K562 (cell line): ENCODE results near the gene EDEM2.

Source experiments
- CTCF ChIP-seq, 3 experiments: IDR thresholded peaks in 2 of 3; conservative IDR thresholded peaks in 1 of 3; 2 replicates each; pipeline ENCODE4 v1.5.1; 2011 to 2012; ENCODE audit warnings: low read length in 3 of 3, mild to moderate bottlenecking in 3 of 3, control low read depth in 2 of 3, improper control_type of control experiment in 1 of 3, inconsistent platforms in 1 of 3, low read depth in 1 of 3, mixed read lengths in 1 of 3, moderate library complexity in 1 of 3; ENCODE audit not compliant: insufficient read depth in 2 of 3
- EP300 ChIP-seq: IDR thresholded peaks from 2 replicates; pipeline ENCODE4 v1.6.1; 2012; ENCODE audit warnings: low read length, improper control_type of control experiment
- HDAC2 ChIP-seq: fragments of 450-650 bp; IDR thresholded peaks from 2 replicates; pipeline ENCODE4 v1.6.1; 2016; ENCODE audit warnings: mild to moderate bottlenecking
- NONO ChIP-seq, 2 experiments: fragments of 200-400 bp in 1 of 2; fragments of 450-650 bp in 1 of 2; formaldehyde crosslinking in 1 of 2; IDR thresholded peaks; 2 replicates each; pipeline ENCODE4 v1.6.1; 2017; ENCODE audit warnings: low read depth in 2 of 2, mild to moderate bottlenecking in 2 of 2, moderate library complexity in 2 of 2, low read length in 1 of 2
- NR4A1 ChIP-seq, 2 experiments: fragments of 250-450 bp in 1 of 2; fragments of 450-650 bp in 1 of 2; sonication (Bioruptor Pico) in 1 of 2; IDR thresholded peaks; 2 replicates each; pipeline versions ENCODE4 v1.4.0 to v1.6.1; 2016 to 2020; ENCODE audit warnings: mild to moderate bottlenecking in 2 of 2, missing compliant biosample characterization in 1 of 2, missing genetic modification characterization in 1 of 2, moderate library complexity in 1 of 2
- POLR2AphosphoS5 ChIP-seq: IDR thresholded peaks from 2 replicates; pipeline ENCODE4 v1.6.1; 2011; ENCODE audit warnings: mild to moderate bottlenecking, low read depth, low read length, moderate library complexity; ENCODE audit not compliant: control insufficient read depth, insufficient read depth
- RBFOX2 ChIP-seq: fragments of 200-400 bp; formaldehyde crosslinking; IDR thresholded peaks from 2 replicates; pipeline ENCODE4 v1.6.1; 2017; ENCODE audit warnings: low read depth, mild to moderate bottlenecking, low read length, moderate library complexity
- SAFB ChIP-seq: fragments of 200-400 bp; formaldehyde crosslinking; IDR thresholded peaks from 2 replicates; pipeline ENCODE4 v1.6.1; 2017; ENCODE audit warnings: low read depth, low read length, borderline replicate concordance

DNA sequence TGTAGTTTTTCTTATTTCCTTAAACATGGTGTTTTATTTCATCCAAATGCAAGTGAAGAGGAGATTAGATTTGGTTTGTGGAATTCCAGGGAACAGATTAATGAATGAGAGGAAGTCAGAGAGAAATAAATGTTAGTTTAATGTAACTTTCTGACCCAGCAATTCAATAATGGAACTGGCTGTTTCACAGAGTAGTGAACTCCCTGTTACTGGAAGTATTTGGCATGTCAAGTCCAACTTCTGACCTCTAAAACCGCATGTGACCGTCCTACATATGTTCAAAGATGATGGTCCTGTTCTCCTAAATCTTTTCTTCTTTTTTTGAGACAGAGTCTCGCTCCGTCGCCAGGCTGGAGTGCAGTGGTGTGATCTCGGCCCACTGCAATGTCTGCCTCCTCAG is 43.4 kb upstream of the EDEM2 start:
- TF ChIP-seq NR4A1 (CRISPR knock-in tag; IDR thresholded peaks at IDR 0.05) (no peak), NR4A1 (tag; IDR thresholded peaks at IDR 0.05) (no peak), POLR2AphosphoS5 (no peak), SAFB (no peak), CTCF (IDR thresholded peaks at IDR 0.05 in 2 of 3, conservative IDR thresholded peaks at IDR 0.05 in 1 of 3; ENCODE audit: insufficient read depth in 2 of 3, low read depth in 1 of 3, low read length in 3 of 3) (no peak), HDAC2 (no peak), NONO (IDR thresholded peaks at IDR 0.05; ENCODE audit: low read depth in 2 of 2, low read length in 1 of 2) (no peak), EP300 (no peak), RBFOX2 (no peak)
